Gastrocnemius medialis (tissue), 4 donors: Measurements from ENCODE around the gene TMPRSS9. TPM values are rescaled to one million over a fixed set of nuclear protein-coding genes. Genes with fewer than 3 reads are reported as not detected.

Experiments used
- ATAC-seq, 2 donors: fragments of 150-250 bp; one replicate each; pipeline ENCODE4 v1.9.1; 2016
- DNase-seq, 2 donors: peaks; one replicate each; pipeline ENCODE4 v3.0.0-alpha.2; 2019
- H3K27ac ChIP-seq, 4 donors: fragments of 200-600 bp; sonication (generic); 1 replicate in 1 of 4; 2 replicates in 3 of 4; pipeline ENCODE4 v1.5.1; 2016 to 2018; ENCODE audit warnings: mild to moderate bottlenecking in 2 of 4, moderate library complexity in 1 of 4
- H3K27me3 ChIP-seq, 3 donors: fragments of 200-600 bp; sonication (generic) in 2 of 3; 1 replicate in 1 of 3; 2 replicates in 2 of 3; pipeline versions ENCODE4 v1.5.1 to v1.6.0; 2016 to 2019; ENCODE audit warnings: mild to moderate bottlenecking in 1 of 3, moderate library complexity in 1 of 3
- H3K36me3 ChIP-seq, 2 donors: fragments of 200-600 bp; sonication (generic) in 1 of 2; one replicate each; pipeline ENCODE4 v1.5.1; 2017 to 2018
- H3K4me1 ChIP-seq, 2 donors: fragments of 200-600 bp; sonication (generic) in 1 of 2; one replicate each; pipeline ENCODE4 v1.5.1; 2016 to 2017; ENCODE audit warnings: mild to moderate bottlenecking in 2 of 2
- H3K4me3 ChIP-seq, 4 donors: fragments of 200-600 bp; sonication (generic) in 3 of 4; 1 replicate in 1 of 4; 2 replicates in 3 of 4; pipeline ENCODE4 v1.5.1; 2016 to 2019; ENCODE audit warnings: mild to moderate bottlenecking in 2 of 4
- H3K9me3 ChIP-seq, 3 donors: fragments of 200-600 bp; sonication (generic) in 2 of 3; 1 replicate in 1 of 3; 2 replicates in 2 of 3; pipeline ENCODE4 v1.5.1; 2016 to 2019
- CTCF ChIP-seq, 5 experiments: fragments of 450-650 bp in 3 of 5; fragments of 200-600 bp in 2 of 5; sonication (generic) in 2 of 5; IDR thresholded peaks in 4 of 5; conservative IDR thresholded peaks in 1 of 5; 1 replicate in 4 of 5; 2 replicates in 1 of 5; pipeline ENCODE4 v1.5.1; 2016 to 2019; ENCODE audit warnings: antibody characterized with exemption in 5 of 5, mild to moderate bottlenecking in 3 of 5, moderate library complexity in 3 of 5
- POLR2A ChIP-seq, 2 donors: fragments of 450-650 bp; IDR thresholded peaks; one replicate each; pipeline ENCODE4 v1.6.1; 2017; ENCODE audit warnings: antibody characterized with exemption in 2 of 2, mild to moderate bottlenecking in 2 of 2, moderate library complexity in 2 of 2
- in situ Hi-C, 4 donors: fragments of 200-750 bp; cut with MboI; loops; one replicate each; pipeline versions ENCODE4 v1.15.0 to v1.8.0; 2017; ENCODE audit warnings: low sequenced_read_pairs in 4 of 4
- intact Hi-C: fragments of 100-400 bp; cut with DNase I; formaldehyde crosslinking; loops from one replicate; pipeline ENCODE4 v1.15.1; 2023; ENCODE audit warnings: low total_unique reads
- total RNA-seq, 4 donors: library from RNA; depleted of rRNA; stranded (reverse); fragments of >200 nt; gene quantifications; one replicate each; pipeline versions ENCODE4 v1.1.0 to v1.2.3, GENCODE V29; 2016

Gene TMPRSS9
- total RNA-seq, 4 donors from 2014 or later, result not detected

- Histone ChIP-seq H3K9me3 (no peaks in the 10 kb centered on the region), H3K4me3 (no peak overlapping the region), H3K36me3 (no peaks in the 10 kb centered on the region), H3K27me3 (no peaks in the 10 kb centered on the region), H3K4me1 (peaks cover 0 to 5% of the 10 kb centered on the region in 2 donors), H3K27ac (no peak overlapping the region)
- TF ChIP-seq POLR2A (IDR thresholded peaks at IDR 0.05) (no peak), CTCF (IDR thresholded peaks at IDR 0.05 in 4 of 5, conservative IDR thresholded peaks at IDR 0.05 in 1 of 5) (no peak)
- DNase-seq (no peak), ATAC-seq (no peak)
- in situ Hi-C loops, result loop anchor here (10.0 to 25.0 kb wide), 2 partner anchors 94 to 226 kb away; partner anchors contain the start of genes PEAK3 (in 4 of the 4) and AP3D1 (in 1 of the 4)
- intact Hi-C loops, result no loop called here
Measured at GRCh38 chr19:2381148-2381820, 21.2 kb downstream of the TMPRSS9 start.

GRCh38 chr19:2382530-2383222 is 22.6 kb downstream of the TMPRSS9 start:
- Histone ChIP-seq H3K4me3 (no peak overlapping the region), H3K36me3 (no peaks in the 10 kb centered on the region), H3K27me3 (no peaks in the 10 kb centered on the region), H3K9me3 (no peaks in the 10 kb centered on the region), H3K4me1 (no peaks in the 10 kb centered on the region), H3K27ac (no peak overlapping the region)
- intact Hi-C loops (no loop called here), in situ Hi-C loops (loop anchor here (10.0 to 25.0 kb wide), 2 partner anchors 95 to 228 kb away; partner anchors contain the start of genes PEAK3 (in 4 of the 4) and AP3D1 (in 1 of the 4))
- ATAC-seq, result no peak
- no peak for TF ChIP-seq CTCF (IDR thresholded peaks at IDR 0.05 in 4 of 5, conservative IDR thresholded peaks at IDR 0.05 in 1 of 5)
- no peak for TF ChIP-seq POLR2A (IDR thresholded peaks at IDR 0.05)
- DNase-seq, result no peak

GRCh38 chr19:2385053-2385721 is 25.1 kb downstream of the TMPRSS9 start:
- DNase-seq (peak in 1 of 2 donors; percentile 83), ATAC-seq (peak; percentile 65 to 94)
- intact Hi-C loops, result no loop called here
- H3K36me3 ChIP-seq, result no peaks in the 10 kb centered on the region
- H3K9me3 ChIP-seq, result no peaks in the 10 kb centered on the region
- in situ Hi-C loops, result loop anchor here (10.0 to 25.0 kb wide), 2 partner anchors 98 to 230 kb away; partner anchors contain the start of genes PEAK3 (in 4 of the 4) and AP3D1 (in 1 of the 4)
- H3K27me3 ChIP-seq, result peaks cover 0 to 3% (median 0%) of the 10 kb centered on the region in 3 donors
- peak overlapping the region in 1 of 4 donors; percentile 21 for H3K4me3 ChIP-seq
- TF ChIP-seq CTCF (IDR thresholded peaks at IDR 0.05 in 4 of 5, conservative IDR thresholded peaks at IDR 0.05 in 1 of 5), result no peak
- TF ChIP-seq POLR2A (IDR thresholded peaks at IDR 0.05), result no peak
- H3K27ac ChIP-seq, result peak overlapping the region in 1 of 4 donors; percentile 43
- H3K4me1 ChIP-seq, result no peaks in the 10 kb centered on the region

- ATAC-seq, result no peak
- H3K4me1 ChIP-seq, result no peaks in the 10 kb centered on the region
- H3K27me3 ChIP-seq, result peaks cover 0 to 3% (median 0%) of the 10 kb centered on the region in 3 donors
- DNase-seq, result no peak
- TF ChIP-seq CTCF (IDR thresholded peaks at IDR 0.05 in 4 of 5, conservative IDR thresholded peaks at IDR 0.05 in 1 of 5), result no peak
- no peak for TF ChIP-seq POLR2A (IDR thresholded peaks at IDR 0.05)
- in situ Hi-C loops, result loop anchor here (10.0 to 25.0 kb wide), 2 partner anchors 100 to 233 kb away; partner anchors contain the start of genes PEAK3 (in 4 of the 4) and AP3D1 (in 1 of the 4)
- intact Hi-C loops, result no loop called here
- no peak overlapping the region for H3K4me3 ChIP-seq
- no peak overlapping the region for H3K27ac ChIP-seq
- no peaks in the 10 kb centered on the region for H3K9me3 ChIP-seq
- H3K36me3 ChIP-seq, result no peaks in the 10 kb centered on the region
Measured at GRCh38 chr19:2387367-2388288, 27.6 kb downstream of the TMPRSS9 start.
